Suppressor macrophage treated with lipopolysaccharide for 4 hours (primary cell): ENCODE measurements around the gene EBF3.

Experiments
- DNase-seq: peaks from one replicate; pipeline ENCODE4 v3.0.0-alpha.2; 2020

Gene EBF3

DNA sequence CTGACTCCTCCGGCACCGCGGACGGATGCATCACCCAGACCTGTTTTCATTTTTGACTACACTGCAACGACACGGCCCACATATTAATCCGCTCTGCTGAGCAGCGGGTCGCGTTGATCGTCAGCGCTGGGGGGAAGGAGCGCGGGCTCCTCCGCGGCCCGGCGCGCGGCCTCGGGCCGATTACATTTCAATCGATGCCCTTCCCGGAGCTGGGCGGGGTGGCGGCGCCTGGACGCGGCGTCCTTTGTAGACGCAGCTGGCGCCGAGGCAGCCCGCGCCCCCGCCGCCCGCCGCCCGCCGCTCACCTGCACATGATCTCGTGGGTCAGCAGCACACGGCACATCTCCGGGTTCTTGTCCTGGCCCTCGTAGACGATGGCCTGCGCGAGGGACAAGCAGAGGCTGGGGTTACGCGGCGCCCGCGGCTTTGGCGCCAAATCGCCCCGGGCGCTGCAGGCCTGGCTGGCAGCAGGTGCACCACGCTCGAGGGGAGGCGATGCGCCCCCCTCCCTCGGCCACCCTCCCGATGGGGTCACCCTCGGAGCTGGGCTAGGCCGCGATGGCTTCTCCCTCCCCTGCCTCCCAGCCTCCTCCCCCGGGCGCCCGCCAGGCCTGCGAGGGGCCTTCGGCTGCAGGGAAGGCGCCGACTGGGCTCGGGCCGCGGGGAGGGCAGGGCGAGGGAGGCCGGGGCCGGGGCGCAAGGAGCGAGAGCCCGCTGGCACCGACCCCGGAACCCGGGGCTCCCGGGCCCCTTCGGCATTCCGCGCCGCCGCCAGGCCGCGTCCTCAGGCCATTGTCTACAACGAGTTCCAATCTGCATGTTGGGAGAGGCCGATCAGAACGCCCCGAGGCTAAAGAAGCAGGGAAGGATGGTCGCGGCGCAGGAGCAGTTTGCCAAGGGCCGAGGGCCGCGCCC, 5.2 kb downstream of the EBF3 start:
- no peak for DNase-seq

GRCh38 chr10:129958148-129958628, 5.9 kb downstream of the EBF3 start:
- no peak for DNase-seq

GRCh38 chr10:129956876-129957673, 7.0 kb downstream of the EBF3 start:
- no peak for DNase-seq

DNA sequence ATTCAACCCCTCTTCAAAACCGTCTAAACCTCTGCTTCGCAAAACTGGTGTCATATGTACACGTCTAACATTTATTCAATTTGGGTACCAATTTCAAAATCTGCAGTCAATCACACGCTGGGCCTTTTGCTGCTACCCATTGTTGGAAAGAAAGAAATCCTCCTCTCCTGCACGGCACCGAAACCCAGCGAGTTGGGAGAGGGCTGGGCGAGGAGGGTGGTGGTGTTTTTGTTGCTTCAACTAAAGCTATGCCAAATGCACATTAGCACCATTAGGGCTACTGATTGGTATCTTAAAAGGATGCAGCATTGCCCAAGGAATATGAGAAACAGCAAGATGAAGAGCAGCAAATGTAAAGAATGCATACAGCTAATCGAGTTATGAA, 7.8 kb downstream of the EBF3 start:
- DNase-seq: no peak

DNA sequence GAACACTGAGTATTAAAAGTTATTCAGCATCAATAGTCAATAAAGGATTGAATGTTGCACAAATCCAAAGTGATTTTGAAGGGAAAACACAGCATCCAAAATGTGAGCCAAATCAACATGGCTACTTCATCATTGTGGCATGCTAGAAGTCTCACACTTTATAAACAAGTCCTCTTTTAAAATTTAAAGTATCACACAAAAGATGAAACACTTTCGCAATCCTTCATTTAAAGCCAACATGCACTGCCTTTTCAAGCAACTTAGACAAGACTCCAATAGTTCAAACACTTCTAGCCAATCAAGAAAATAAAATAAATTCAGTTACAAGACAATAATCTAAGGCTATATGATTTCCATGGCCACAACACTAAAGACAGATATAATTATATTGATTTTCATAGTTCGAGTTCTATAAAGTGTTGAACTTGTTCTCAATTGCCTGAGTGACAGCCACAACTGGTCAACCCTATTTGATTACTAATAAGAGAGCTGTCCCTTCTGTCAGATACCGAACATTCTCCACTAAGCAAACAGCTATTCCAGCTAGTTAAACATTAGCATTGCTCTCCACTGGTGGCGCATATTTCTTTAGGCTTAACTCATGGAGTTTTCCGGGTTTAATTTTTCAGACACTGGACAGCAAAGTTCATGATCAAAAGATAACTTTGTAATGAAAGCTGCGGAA, 8.3 kb downstream of the EBF3 start:
- DNase-seq: no peak

- DNase-seq: no peak
Measured at GRCh38 chr10:129954492-129955315, 9.4 kb downstream of the EBF3 start.

DNA sequence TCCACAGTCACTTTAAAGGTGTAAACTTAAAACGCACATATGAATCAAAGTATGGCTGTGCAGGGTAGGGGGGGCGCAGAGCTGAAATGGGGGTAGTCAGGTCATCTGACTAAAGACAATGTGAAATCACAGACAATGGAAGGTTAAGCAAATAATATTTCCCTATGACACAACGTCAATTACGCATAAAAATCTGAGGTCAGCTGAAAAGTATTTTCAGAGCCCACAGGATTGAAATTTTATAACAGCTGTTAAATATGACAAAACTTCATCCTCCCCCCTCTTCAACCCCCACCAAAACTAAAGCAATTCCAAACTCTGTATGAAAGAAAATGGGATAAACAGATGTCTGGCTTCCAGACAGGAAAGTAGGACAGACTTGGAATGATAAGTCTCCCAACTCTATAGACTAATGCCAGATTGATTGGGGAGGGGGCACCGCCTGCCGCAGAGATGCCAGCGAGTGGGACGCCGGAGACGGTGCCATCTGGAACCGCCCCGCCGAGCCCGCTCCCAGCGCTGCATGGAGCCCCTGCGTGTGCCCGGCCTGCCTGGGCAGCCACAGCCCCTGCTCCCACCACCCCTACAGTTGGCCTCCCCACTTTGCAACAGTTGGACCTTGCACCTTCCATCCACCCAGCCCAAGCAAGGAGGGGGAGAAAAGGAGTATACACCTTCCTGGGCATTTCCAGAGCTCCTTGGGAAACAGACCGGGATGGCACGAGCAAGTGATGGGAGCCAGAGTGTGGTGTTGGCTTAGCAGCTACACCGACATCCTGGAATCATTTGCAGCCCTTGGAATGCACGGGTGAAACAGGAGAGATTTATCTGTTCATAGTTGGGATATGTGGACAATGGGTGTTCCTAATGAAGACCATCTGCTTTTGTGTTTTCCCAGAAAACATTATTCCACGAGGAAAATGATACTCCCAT, 10.7 kb downstream of the EBF3 start:
- no peak for DNase-seq

DNA sequence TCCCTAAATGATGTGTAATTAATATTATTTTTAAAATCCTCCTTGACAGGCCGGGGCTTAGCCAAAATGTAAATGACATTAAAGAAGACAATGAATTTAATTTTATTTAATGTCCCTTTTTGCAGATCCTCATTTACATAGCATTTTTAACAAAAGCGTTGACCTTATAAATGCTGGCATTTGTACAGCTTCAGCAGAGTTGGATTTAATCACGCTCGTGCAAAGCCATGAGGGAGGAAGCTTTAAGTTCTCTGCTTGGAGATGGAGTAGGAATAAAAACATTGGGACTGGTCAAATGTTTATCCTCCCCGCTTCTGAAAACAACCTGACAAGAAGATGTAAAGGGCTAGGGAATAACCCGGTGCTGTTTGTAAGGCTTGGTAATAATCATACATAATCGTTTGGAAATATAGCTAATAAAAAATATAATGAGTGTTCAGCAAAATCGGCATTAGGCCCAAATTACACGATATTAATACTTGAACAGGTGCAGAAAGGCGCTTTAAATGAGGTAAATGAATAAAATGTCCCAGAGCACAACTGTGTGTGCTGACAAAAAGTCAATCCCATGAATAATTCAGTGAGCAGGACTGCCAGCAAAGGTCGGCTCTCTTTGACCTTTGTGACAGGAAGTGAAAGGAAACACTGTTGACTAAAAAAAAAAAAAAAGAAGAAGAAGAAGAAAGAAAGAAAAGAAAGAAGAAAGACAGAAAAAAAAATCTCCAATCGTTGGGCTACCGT, 11.5 kb downstream of the EBF3 start:
- no peak for DNase-seq

GRCh38 chr10:129951970-129952265, 12.2 kb downstream of the EBF3 start:
- DNase-seq: no peak

DNA sequence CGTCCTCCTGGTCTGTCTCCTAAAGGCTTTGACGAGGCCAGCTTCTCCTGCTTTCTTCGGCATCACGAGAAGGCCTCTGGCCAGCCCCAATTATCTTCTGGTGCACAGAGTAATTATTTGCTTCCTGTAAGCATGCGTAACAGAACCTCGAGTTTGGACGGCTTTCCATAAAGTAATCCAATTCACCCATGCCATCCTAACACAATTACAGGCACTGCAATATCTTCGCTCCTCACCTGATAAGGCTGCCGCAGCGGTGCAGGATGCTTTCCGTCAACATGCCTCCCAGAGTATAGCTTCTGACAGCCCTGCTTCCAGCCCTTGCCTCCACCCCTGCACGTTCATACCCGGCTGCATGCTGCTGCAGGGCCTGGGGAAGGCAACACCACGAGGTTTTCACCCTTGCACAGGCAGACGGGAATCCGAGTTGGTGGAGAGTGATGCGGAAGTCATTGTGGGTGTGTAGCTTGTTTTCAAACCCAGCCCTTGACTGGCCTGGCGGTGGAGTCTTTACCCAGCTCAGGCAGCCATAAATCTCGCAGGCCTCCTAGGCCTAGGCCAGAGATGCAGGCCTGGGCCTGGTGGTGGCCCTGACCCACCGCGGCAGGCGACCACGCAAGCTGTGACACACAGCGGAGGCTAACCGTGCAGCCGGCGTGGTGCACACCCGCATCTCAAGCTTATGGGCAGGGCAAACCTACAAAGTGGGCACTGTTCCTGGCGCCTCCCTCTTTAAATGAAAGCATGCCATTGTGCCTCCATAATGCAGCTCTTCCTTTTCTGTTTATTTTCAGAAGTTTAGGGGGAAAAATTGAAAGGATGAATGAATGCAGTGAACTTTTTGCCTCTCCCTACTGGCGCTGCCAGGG, 12.7 kb downstream of the EBF3 start:
- no peak for DNase-seq

- no peak for DNase-seq
Measured at GRCh38 chr10:129950676-129951075, 13.4 kb downstream of the EBF3 start.

- DNase-seq: no peak
Measured at GRCh38 chr10:129949891-129950291, 14.2 kb downstream of the EBF3 start.

GRCh38 chr10:129949411-129949810, 14.7 kb downstream of the EBF3 start:
- DNase-seq: no peak

- DNase-seq: no peak
Measured at GRCh38 chr10:129946859-129947258, 17.2 kb downstream of the EBF3 start.

GRCh38 chr10:129945941-129946760, 17.9 kb downstream of the EBF3 start:
- DNase-seq: no peak

- no peak for DNase-seq
Measured at GRCh38 chr10:129945526-129945925, 18.5 kb downstream of the EBF3 start.

DNA sequence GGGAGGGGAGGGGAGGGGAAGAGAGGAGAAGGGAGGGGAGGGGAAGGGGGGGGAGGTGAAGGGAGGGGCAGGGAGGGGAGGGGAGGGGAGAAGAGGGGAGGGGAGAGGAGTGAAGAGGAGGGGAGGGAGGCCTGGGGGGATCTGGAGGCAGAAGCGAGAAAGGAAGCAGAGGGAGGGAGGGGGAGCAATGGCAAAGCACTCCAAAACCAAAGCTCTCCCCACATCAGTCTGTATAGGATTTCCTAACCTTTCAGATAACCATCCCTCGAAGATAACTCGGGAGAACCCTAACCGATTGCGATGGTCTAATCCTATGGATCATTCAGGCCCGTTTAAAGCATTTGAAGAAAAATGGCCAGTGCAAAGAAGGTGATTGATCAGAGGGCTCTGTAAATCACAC, 19.0 kb downstream of the EBF3 start:
- DNase-seq: no peak

DNA sequence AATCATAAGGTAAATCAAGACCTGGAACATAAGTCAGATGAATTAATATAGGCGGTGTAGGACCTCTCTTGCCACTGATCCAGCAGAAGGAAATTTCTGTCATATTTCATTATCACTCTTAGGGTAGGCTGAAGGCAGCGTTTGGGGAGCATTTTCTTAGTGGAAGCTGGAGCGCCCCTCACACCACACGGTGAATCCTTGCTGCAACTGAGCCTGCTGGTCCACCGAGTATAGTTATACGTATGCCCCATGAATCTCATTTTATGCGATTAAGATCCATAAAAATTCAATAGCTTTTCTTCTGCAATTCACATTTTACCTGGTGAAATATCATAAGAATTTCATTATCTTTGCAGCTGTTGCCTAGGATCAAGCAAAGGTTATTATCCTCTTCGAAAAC, 19.6 kb downstream of the EBF3 start:
- no peak for DNase-seq
